Transverse colon (tissue), 4 donors: ENCODE measurements around the gene CCDC7. TPM values are rescaled to one million over a fixed set of nuclear protein-coding genes. Genes with fewer than 3 reads are reported as not detected.
"Not testable (repeated sequence)": the region's sequence is repeated elsewhere in the genome, so short reads cannot be mapped to it uniquely, and the experiment has no call there.

Experiments
- DNase-seq: peaks from one replicate; pipeline ENCODE4 v3.0.0-alpha.2; 2019
- H3K27ac ChIP-seq, 4 donors: fragments of 200-600 bp; sonication (generic); 2 replicates each; pipeline ENCODE4 v1.5.1; 2016 to 2018; ENCODE audit warnings: inconsistent platforms in 4 of 4
- H3K27me3 ChIP-seq: fragments of 200-600 bp; sonication (generic); 2 replicates; pipeline ENCODE4 v1.5.1; 2017; ENCODE audit warnings: inconsistent platforms
- H3K36me3 ChIP-seq, 4 donors: fragments of 200-600 bp; sonication (generic); 2 replicates each; pipeline ENCODE4 v1.5.1; 2017 to 2019; ENCODE audit warnings: inconsistent platforms in 4 of 4
- H3K4me1 ChIP-seq, 4 donors: fragments of 200-600 bp; sonication (generic); 2 replicates each; pipeline ENCODE4 v1.5.1; 2017 to 2020; ENCODE audit warnings: inconsistent platforms in 4 of 4
- H3K4me3 ChIP-seq, 4 donors: fragments of 200-600 bp; sonication (generic); 1 replicate in 1 of 4; 2 replicates in 3 of 4; pipeline versions ENCODE4 v1.5.1 to v1.6.1; 2017 to 2019; ENCODE audit warnings: inconsistent platforms in 4 of 4
- H3K9me3 ChIP-seq, 2 donors: fragments of 200-600 bp; sonication (generic); 2 replicates each; pipeline ENCODE4 v1.5.1; 2017 to 2019; ENCODE audit warnings: inconsistent platforms in 2 of 2
- EP300 ChIP-seq: sonication (generic); formaldehyde crosslinking; IDR thresholded peaks from one replicate; pipeline ENCODE4 v1.6.1; 2017; ENCODE audit warnings: antibody characterized with exemption, low read depth
- POLR2A ChIP-seq: fragments of 450-650 bp; IDR thresholded peaks from one replicate; pipeline ENCODE4 v1.6.1; 2016; ENCODE audit warnings: antibody characterized with exemption, mild to moderate bottlenecking, moderate library complexity
- POLR2AphosphoS5 ChIP-seq, 3 donors: sonication (generic); formaldehyde crosslinking; IDR thresholded peaks; one replicate each; pipeline ENCODE4 v1.6.1; 2016; ENCODE audit warnings: antibody characterized with exemption in 3 of 3
- WGBS, 2 donors: methylation state at CpG; one replicate each; pipeline ENCODE4 v1.1.5; 2018; ENCODE audit warnings: low coverage in 1 of 2; 5-methylcytosine and 5-hydroxymethylcytosine counted together
- in situ Hi-C, 4 donors: fragments of 200-750 bp; cut with MboI; loops; one replicate each; pipeline versions ENCODE4 v1.15.0 to v1.15.1; 2017; ENCODE audit warnings: low sequenced_read_pairs in 3 of 4, low pct_ligation_motif_present in 1 of 4, low pct_unique_long_range_greater_than_20kb in 1 of 4
- intact Hi-C: fragments of 100-400 bp; cut with DNase I; formaldehyde crosslinking; loops from one replicate; pipeline ENCODE4 v1.15.1; 2023; ENCODE audit warnings: low total_unique reads
- total RNA-seq, 4 donors: library from RNA; depleted of rRNA; stranded (reverse); fragments of >200 nt; gene quantifications; one replicate each; pipeline ENCODE4 v1.1.0, GENCODE V29; 2016
- TF ChIP-seq, protein P1 (sequence below), 5 experiments: fragments of 200-600 bp in 3 of 5; fragments of 450-650 bp in 2 of 5; sonication (generic) in 3 of 5; IDR thresholded peaks; 1 replicate in 2 of 5; 2 replicates in 3 of 5; pipeline ENCODE4 v1.5.1; 2016 to 2017; ENCODE audit warnings: antibody characterized with exemption in 5 of 5, inconsistent platforms in 3 of 5, mild to moderate bottlenecking in 2 of 5, moderate library complexity in 1 of 5

Gene CCDC7
- total RNA-seq, 4 donors from 2014 or later = 4.8 to 17.6 (median 13.3) TPM

DNA sequence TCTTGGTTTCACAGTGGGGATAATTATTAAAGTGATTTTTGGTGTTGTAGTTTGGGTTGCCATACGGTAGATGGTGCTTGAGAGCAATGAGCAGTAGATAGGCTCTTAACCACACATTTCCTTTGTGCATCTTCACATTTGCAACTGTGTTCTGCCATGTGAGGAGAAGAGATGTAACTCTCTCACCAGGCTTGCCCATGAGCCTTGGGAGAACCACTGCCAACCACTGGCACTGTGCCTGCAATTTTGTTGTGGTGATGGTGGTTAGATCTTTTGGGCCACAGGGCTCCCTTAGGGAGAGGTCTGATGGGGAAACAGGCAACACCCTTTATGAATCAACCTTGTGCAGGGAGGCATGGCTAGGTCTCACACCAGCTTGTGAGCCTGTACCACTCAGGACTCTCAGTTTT is 204.3 kb downstream of the CCDC7 start:
- H3K4me1 ChIP-seq = no peaks in the 10 kb centered on the region
- no peak overlapping the region for H3K27ac ChIP-seq
- no peaks in the 10 kb centered on the region for H3K36me3 ChIP-seq
- DNase-seq = no peak
- WGBS, 2 donors = 78% methylated on average over 1 of the region's 1 CpG; no CpG with 5 or more reads in 1 of the 2 donors
- no peak overlapping the region for H3K4me3 ChIP-seq
- H3K9me3 ChIP-seq = peaks cover 21 to 28% of the 10 kb centered on the region in 2 donors
- in situ Hi-C loops = no loop called here
- H3K27me3 ChIP-seq = no peaks in the 10 kb centered on the region
- intact Hi-C loops = no loop called here
- TF ChIP-seq POLR2A (no peak), EP300 (no peak), POLR2AphosphoS5 (IDR thresholded peaks at IDR 0.05) (no peak)
- TF ChIP-seq, protein P1, sequence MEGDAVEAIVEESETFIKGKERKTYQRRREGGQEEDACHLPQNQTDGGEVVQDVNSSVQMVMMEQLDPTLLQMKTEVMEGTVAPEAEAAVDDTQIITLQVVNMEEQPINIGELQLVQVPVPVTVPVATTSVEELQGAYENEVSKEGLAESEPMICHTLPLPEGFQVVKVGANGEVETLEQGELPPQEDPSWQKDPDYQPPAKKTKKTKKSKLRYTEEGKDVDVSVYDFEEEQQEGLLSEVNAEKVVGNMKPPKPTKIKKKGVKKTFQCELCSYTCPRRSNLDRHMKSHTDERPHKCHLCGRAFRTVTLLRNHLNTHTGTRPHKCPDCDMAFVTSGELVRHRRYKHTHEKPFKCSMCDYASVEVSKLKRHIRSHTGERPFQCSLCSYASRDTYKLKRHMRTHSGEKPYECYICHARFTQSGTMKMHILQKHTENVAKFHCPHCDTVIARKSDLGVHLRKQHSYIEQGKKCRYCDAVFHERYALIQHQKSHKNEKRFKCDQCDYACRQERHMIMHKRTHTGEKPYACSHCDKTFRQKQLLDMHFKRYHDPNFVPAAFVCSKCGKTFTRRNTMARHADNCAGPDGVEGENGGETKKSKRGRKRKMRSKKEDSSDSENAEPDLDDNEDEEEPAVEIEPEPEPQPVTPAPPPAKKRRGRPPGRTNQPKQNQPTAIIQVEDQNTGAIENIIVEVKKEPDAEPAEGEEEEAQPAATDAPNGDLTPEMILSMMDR (IDR thresholded peaks at IDR 0.05) = no peak

DNA sequence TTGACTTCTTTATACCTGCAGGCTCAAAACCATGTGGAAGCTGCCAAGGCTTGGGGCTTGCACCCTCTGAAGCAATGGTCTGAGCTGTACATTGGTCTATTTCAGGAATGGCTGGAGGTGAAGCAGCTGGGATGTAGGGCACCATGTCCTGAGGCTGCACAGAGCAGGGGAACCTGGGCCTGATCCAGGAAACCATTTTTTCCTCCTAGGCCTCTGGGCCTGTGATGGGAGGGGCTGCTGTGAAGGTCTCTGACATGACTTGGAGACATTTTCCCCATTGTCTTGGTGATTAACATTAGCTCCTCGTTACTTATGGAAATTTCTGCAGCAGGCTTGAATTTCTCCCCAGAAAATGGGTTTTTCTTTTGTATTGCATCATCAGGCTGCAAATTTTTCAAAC is 211.5 kb downstream of the CCDC7 start:
- peaks cover 5 to 27% of the 10 kb centered on the region in 2 donors for H3K9me3 ChIP-seq
- in situ Hi-C loops, H3K36me3 ChIP-seq, H3K27ac ChIP-seq, H3K27me3 ChIP-seq, intact Hi-C loops, H3K4me1 ChIP-seq, H3K4me3 ChIP-seq, DNase-seq: not testable (repeated sequence)
- 40 to 70% methylated on average over 1 of the region's 1 CpG for WGBS, 2 donors

DNA sequence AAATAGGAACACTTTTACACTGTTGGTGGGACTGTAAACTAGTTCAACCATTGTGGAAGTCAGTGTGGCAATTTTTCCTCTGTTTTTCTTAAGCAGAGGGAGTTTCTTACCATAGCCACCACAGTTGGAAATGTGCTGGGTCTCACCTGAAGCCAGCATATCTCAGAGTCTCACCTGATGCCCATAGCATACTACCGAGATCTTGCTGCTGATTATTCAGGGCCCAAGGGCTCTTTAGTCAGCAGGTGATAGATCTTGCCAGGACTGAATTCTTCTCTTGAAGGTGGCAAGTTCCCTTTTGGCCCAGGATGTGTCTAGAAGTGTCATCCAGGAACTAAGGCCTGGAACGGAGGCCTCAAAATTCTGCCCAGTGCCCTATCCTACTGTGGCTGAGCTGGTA is 215.4 kb downstream of the CCDC7 start:
- in situ Hi-C loops = no loop called here
- Histone ChIP-seq H3K27ac (no peak overlapping the region), H3K4me3 (no peak overlapping the region), H3K27me3 (no peaks in the 10 kb centered on the region), H3K9me3 (peaks cover 0 to 16% of the 10 kb centered on the region in 2 donors), H3K36me3 (peaks cover 0 to 8% (median 0%) of the 10 kb centered on the region in 4 donors), H3K4me1 (no peaks in the 10 kb centered on the region)
- WGBS, 2 donors = 96 to 100% methylated on average over 1 to 2 of the region's 2 CpGs
- intact Hi-C loops = no loop called here
- TF ChIP-seq POLR2A (no peak), POLR2AphosphoS5 (IDR thresholded peaks at IDR 0.05) (no peak), EP300 (no peak)
- TF ChIP-seq, protein P1 (IDR thresholded peaks at IDR 0.05) = no peak
- no peak for DNase-seq

DNA sequence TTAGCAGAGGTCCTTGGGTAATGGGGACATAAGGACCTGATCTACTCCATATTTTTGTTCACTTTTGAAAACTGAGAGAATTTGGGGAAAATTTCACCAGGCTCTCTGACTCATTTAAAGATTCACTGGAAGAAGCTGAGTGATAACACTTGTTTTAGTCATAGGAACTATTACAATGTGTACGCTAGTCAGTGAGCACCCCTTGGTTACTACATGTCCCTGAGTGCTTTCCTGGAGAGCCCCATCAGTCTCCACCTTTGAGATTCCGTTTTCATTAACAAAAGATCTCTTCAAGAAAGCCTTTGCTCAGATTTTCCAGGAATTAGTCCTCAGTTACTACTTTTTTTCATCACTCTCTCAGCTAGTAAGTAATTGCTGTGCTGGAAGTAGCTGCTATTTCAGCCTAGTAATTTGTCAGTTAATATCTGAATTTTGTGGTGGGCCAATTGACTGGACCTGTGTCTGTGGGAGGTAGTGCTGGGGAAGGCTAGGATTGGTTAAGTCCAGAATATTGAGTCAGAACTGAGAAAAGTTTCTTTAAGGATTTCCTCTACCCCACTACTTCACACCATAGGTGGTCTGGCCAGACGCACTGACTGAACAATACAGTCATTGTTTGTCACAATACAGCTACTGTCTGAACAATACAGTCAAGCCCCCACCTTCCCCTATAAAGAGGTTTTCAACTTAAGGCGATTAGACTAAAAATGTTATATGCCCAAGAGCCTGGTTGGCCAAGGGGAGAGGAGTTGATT is 235.0 kb downstream of the CCDC7 start:
- no peaks in the 10 kb centered on the region for H3K27me3 ChIP-seq
- 70 to 86% methylated on average over 3 to 4 of the region's 4 CpGs for WGBS, 2 donors
- H3K9me3 ChIP-seq = peaks cover 0 to 6% of the 10 kb centered on the region in 2 donors
- no peak overlapping the region for H3K27ac ChIP-seq
- no peak for DNase-seq
- in situ Hi-C loops (no loop called here), intact Hi-C loops (no loop called here)
- TF ChIP-seq POLR2AphosphoS5 (IDR thresholded peaks at IDR 0.05) (no peak), EP300 (no peak), POLR2A (no peak)
- TF ChIP-seq, protein P1 (IDR thresholded peaks at IDR 0.05) = no peak
- no peaks in the 10 kb centered on the region for H3K4me1 ChIP-seq
- H3K36me3 ChIP-seq = no peaks in the 10 kb centered on the region
- no peak overlapping the region for H3K4me3 ChIP-seq

DNA sequence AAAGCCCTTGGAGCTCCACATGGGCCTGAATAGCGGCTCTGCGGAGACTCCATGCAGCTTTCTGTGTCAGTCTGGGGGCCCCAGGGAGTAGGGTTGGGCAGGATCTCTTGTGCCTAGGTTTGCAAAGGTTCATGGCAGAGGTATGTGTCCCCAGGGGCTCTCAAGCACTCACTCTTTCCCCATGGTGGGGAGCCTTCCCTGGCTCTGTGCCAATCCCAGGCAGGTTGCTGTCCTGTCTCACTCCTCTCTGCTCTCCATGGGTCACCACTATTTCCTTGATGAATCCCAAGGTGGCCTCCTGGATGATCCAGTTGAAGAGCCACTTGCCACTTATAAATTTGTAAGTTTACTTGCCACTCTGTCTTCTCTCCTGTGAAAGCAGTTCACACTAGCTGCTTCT is 238.4 kb downstream of the CCDC7 start:
- H3K4me1 ChIP-seq = no peaks in the 10 kb centered on the region
- no peak overlapping the region for H3K27ac ChIP-seq
- H3K9me3 ChIP-seq = no peaks in the 10 kb centered on the region
- DNase-seq = no peak
- H3K27me3 ChIP-seq = no peaks in the 10 kb centered on the region
- WGBS, 2 donors = 92 to 100% methylated on average over 2 of the region's 2 CpGs
- in situ Hi-C loops = no loop called here
- H3K4me3 ChIP-seq = no peak overlapping the region
- no peaks in the 10 kb centered on the region for H3K36me3 ChIP-seq
- no peak for TF ChIP-seq EP300
- TF ChIP-seq POLR2AphosphoS5 (IDR thresholded peaks at IDR 0.05) = no peak
- no peak for TF ChIP-seq POLR2A
- TF ChIP-seq, protein P1 (IDR thresholded peaks at IDR 0.05) = no peak
- intact Hi-C loops = no loop called here
